ENCODE measurements around the gene NFX1.

NFX1 gene

GRCh38 chr9:33267151-33267767, 23.1 kb upstream of the NFX1 start:
- DNase-seq, result no peak

- no peak for DNase-seq
Measured at GRCh38 chr9:33270146-33270545, 20.2 kb upstream of the NFX1 start.

GRCh38 chr9:33272061-33272460, 18.3 kb upstream of the NFX1 start:
- DNase-seq, result no peak

- DNase-seq, result no peak
Measured at GRCh38 chr9:33273266-33273971, 16.9 kb upstream of the NFX1 start.

GRCh38 chr9:33273972-33274328, 16.4 kb upstream of the NFX1 start:
- DNase-seq, result no peak

GRCh38 chr9:33277484-33277883, 12.8 kb upstream of the NFX1 start:
- no peak for DNase-seq

- DNase-seq, result no peak
Measured at GRCh38 chr9:33285502-33285901, 4.8 kb upstream of the NFX1 start.

- no peak for DNase-seq
Measured at GRCh38 chr9:33287087-33287490, 3.2 kb upstream of the NFX1 start.

- no peak for DNase-seq
Measured at GRCh38 chr9:33288235-33288634, 2.1 kb upstream of the NFX1 start.

GRCh38 chr9:33288828-33289483, 1.4 kb upstream of the NFX1 start:
- no peak for DNase-seq

- no peak for DNase-seq
Measured at GRCh38 chr9:33289496-33289895, 820 bp upstream of the NFX1 start.

GRCh38 chr9:33289936-33290246, 425 bp upstream of the NFX1 start:
- no peak for DNase-seq

GRCh38 chr9:33291031-33291397, 698 bp downstream of the NFX1 start:
- DNase-seq, result no peak

- no peak for DNase-seq
Measured at GRCh38 chr9:33291901-33292300, 1.6 kb downstream of the NFX1 start.

- no peak for DNase-seq
Measured at GRCh38 chr9:33293782-33294181, 3.5 kb downstream of the NFX1 start.

GRCh38 chr9:33294670-33295432, 4.5 kb downstream of the NFX1 start:
- DNase-seq, result no peak

- DNase-seq, result no peak
Measured at GRCh38 chr9:33295571-33295970, 5.3 kb downstream of the NFX1 start.

- no peak for DNase-seq
Measured at GRCh38 chr9:33297432-33297831, 7.1 kb downstream of the NFX1 start.

- DNase-seq, result no peak
Measured at GRCh38 chr9:33300546-33300945, 10.2 kb downstream of the NFX1 start.

- DNase-seq, result no peak
Measured at GRCh38 chr9:33304362-33304761, 14.0 kb downstream of the NFX1 start.

GRCh38 chr9:33306037-33306436, 15.7 kb downstream of the NFX1 start:
- DNase-seq, result no peak

- no peak for DNase-seq
Measured at GRCh38 chr9:33307067-33307466, 16.8 kb downstream of the NFX1 start.

- no peak for DNase-seq
Measured at GRCh38 chr9:33309903-33310302, 19.6 kb downstream of the NFX1 start.

- no peak for DNase-seq
Measured at GRCh38 chr9:33310748-33311147, 20.4 kb downstream of the NFX1 start.
